K562 (cell line): ENCODE results near the gene GALNT16. TPM values are rescaled to one million over a fixed set of nuclear protein-coding genes. Genes with fewer than 3 reads are reported as not detected.

Experiments
- FOS ChIP-seq: IDR thresholded peaks from 3 replicates; pipeline ENCODE4 v1.6.1; 2011; ENCODE audit not compliant: insufficient read length; ENCODE audit errors: extremely low read depth
- FOXJ2 ChIP-seq: fragments of 200-800 bp; sonication (Bioruptor generic); IDR thresholded peaks from 2 replicates; pipeline ENCODE4 v1.6.1; 2016; ENCODE audit warnings: missing genetic modification characterization, missing compliant biosample characterization
- GABPB1 ChIP-seq: sonication (generic); formaldehyde crosslinking; IDR thresholded peaks from 2 replicates; pipeline ENCODE4 v1.8.0; 2022; ENCODE audit warnings: mild to moderate bottlenecking, missing genetic modification reagents
- ILF3 ChIP-seq: fragments of 450-650 bp; IDR thresholded peaks from 2 replicates; pipeline ENCODE4 v1.6.1; 2018; ENCODE audit warnings: antibody characterized with exemption, mild to moderate bottlenecking, moderate library complexity, borderline replicate concordance
- KLF1 ChIP-seq: fragments of 450-650 bp; IDR thresholded peaks from 2 replicates; pipeline ENCODE4 v1.6.1; 2016; ENCODE audit warnings: missing genetic modification characterization, missing compliant biosample characterization
- NFIC ChIP-seq: fragments of 450-650 bp; IDR thresholded peaks from 2 replicates; pipeline ENCODE4 v1.6.1; 2017; ENCODE audit warnings: mild to moderate bottlenecking, inconsistent platforms
- NR2F6 ChIP-seq: fragments of 450-650 bp; formaldehyde crosslinking; IDR thresholded peaks from 2 replicates; pipeline ENCODE4 v1.4.0; 2020; ENCODE audit warnings: mild to moderate bottlenecking
- NR3C1 ChIP-seq: sonication (generic); formaldehyde crosslinking; IDR thresholded peaks from 2 replicates; pipeline ENCODE4 v1.8.1; 2022; ENCODE audit warnings: missing genetic modification reagents
- POLR3A ChIP-seq: IDR thresholded peaks from 2 replicates; pipeline ENCODE4 v1.6.1; 2011; ENCODE audit warnings: borderline replicate concordance, mild to moderate bottlenecking, moderate library complexity; ENCODE audit not compliant: insufficient read length, insufficient read depth; ENCODE audit errors: extremely low read depth
- PRPF4 ChIP-seq: fragments of 200-400 bp; formaldehyde crosslinking; IDR thresholded peaks from one replicate; pipeline ENCODE4 v1.6.1; 2017; ENCODE audit warnings: low read length, low read depth, mild to moderate bottlenecking; ENCODE audit not compliant: insufficient read depth, poor library complexity, severe bottlenecking
- SMAD4 ChIP-seq: fragments of 250-450 bp; sonication (Bioruptor Pico); conservative IDR thresholded peaks from 2 replicates; pipeline ENCODE4 v1.8.0; 2021; ENCODE audit warnings: inconsistent platforms, mild to moderate bottlenecking, moderate library complexity
- TCF7L2 ChIP-seq: fragments of 150-350 bp; IDR thresholded peaks from 2 replicates; pipeline ENCODE4 v1.6.1; 2016; ENCODE audit warnings: low read depth, mild to moderate bottlenecking, low read length, moderate library complexity
- ZFP91 ChIP-seq: sonication (generic); formaldehyde crosslinking; IDR thresholded peaks from 2 replicates; pipeline ENCODE4 v1.8.0; 2022; ENCODE audit warnings: mild to moderate bottlenecking, missing genetic modification reagents
- ZNF512 ChIP-seq: IDR thresholded peaks from 2 replicates; pipeline ENCODE4 v1.6.1; 2016; ENCODE audit warnings: missing genetic modification characterization, missing compliant biosample characterization
- polyA plus RNA-seq, 8 experiments: library from polyadenylated mRNA; depleted of rRNA in 4 of 8; stranded (reverse) in 5 of 8; unstranded in 3 of 8; fragments of >200 nt; fragmentation: Nextera tagmentation in 2 of 8; fragmentation: Illumina TruSeq in 1 of 8; extraction: Ambion mirVana in 2 of 8; extraction: Trizol in 1 of 8; gene quantifications; 2 replicates each; pipeline versions ENCODE4 v1.2.1 to v1.2.3, GENCODE V29; 2011 to 2014; ENCODE audit warnings: inconsistent platforms in 1 of 8, missing spikeins in 1 of 8
- total RNA-seq, 7 experiments: library from RNA; depleted of rRNA in 6 of 7; stranded (reverse); fragments of >200 nt in 6 of 7; fragmentation: Illumina TruSeq in 2 of 7; extraction: Trizol in 2 of 7; gene quantifications; 2 replicates each; pipeline versions ENCODE4 v1.2.1 to v1.2.3, GENCODE V29; 2011 to 2021; ENCODE audit warnings: low replicate concordance in 1 of 7
- TF ChIP-seq, protein P1 (sequence below): fragments of 250-450 bp; sonication (Bioruptor Pico); IDR thresholded peaks from 2 replicates; pipeline ENCODE4 v1.8.0; 2022; ENCODE audit warnings: inconsistent platforms
- TF ChIP-seq, protein P2 (sequence below): fragments of 250-450 bp; sonication (Bioruptor Pico); IDR thresholded peaks from 2 replicates; pipeline ENCODE4 v1.4.0; 2020; ENCODE audit warnings: mild to moderate bottlenecking, moderate library complexity
- TF ChIP-seq, protein P3 (sequence below): sonication (generic); formaldehyde crosslinking; IDR thresholded peaks from 2 replicates; pipeline ENCODE4 v1.8.0; 2022; ENCODE audit warnings: mild to moderate bottlenecking, missing genetic modification reagents

GALNT16 gene
- total and polyA plus RNA-seq, 9 of the 15 experiments (the other 6 are each of a cell fraction or from before 2014, with no cell fraction given) = not detected

DNA sequence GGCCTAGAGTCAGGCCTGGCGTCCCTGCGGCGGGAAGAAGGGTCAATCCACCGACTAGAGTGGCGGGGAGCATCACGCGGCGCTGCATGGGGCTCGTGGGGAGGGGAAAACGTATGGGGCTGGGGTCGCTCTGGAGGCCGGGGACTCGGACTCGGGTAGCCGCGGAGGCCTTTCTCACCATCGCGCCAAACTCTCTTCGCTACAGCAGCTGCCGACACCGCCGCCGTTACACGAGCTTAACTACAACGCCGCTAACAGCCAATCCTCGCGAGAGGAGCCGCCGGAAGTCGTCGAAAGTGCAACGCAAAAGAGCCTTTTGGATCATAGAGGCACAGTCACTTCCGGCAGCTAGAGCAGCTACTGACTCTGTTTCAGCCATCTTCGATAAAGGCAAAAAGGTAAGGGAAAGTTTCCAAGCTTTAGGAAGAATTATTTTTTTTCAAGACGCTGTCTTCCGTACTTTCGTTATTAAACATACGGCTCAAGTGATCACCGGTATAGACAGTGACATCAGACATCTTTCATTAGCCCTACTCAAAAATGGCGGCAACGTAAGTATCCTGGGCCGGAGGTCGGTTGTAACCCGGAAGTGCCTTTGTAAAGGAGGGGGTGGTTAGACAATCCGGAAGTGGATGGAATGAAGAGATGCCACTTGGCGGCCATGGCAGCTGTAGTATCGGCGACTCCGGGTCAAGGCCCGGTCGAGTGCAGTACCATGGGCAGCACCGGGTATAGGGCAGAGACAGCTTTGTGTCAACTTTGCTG is 138.3 kb downstream of the GALNT16 start, which contains the start of the genes ERH and SLC39A9 (continued):
- TF ChIP-seq, protein P1, sequence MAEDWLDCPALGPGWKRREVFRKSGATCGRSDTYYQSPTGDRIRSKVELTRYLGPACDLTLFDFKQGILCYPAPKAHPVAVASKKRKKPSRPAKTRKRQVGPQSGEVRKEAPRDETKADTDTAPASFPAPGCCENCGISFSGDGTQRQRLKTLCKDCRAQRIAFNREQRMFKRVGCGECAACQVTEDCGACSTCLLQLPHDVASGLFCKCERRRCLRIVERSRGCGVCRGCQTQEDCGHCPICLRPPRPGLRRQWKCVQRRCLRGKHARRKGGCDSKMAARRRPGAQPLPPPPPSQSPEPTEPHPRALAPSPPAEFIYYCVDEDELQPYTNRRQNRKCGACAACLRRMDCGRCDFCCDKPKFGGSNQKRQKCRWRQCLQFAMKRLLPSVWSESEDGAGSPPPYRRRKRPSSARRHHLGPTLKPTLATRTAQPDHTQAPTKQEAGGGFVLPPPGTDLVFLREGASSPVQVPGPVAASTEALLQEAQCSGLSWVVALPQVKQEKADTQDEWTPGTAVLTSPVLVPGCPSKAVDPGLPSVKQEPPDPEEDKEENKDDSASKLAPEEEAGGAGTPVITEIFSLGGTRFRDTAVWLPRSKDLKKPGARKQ (CRISPR knock-in tag) = no peak
- TF ChIP-seq KLF1 (tag) (no peak), TCF7L2 (no peak), POLR3A (no peak), ILF3 (no peak), NFIC (no peak), GABPB1 (CRISPR knock-in tag) (peak; percentile 97), FOS (no peak), NR2F6 (CRISPR knock-in tag) (no peak), PRPF4 (no peak), FOXJ2 (tag) (no peak), ZFP91 (CRISPR knock-in tag) (no peak), SMAD4 (CRISPR knock-in tag) (no peak; the same call in 1 of the 2 replicates), ZNF512 (tag) (no peak), NR3C1 (0 out of 2 replicates have a peak, but pooled peaks have one; percentile 8)
- TF ChIP-seq, protein P2, sequence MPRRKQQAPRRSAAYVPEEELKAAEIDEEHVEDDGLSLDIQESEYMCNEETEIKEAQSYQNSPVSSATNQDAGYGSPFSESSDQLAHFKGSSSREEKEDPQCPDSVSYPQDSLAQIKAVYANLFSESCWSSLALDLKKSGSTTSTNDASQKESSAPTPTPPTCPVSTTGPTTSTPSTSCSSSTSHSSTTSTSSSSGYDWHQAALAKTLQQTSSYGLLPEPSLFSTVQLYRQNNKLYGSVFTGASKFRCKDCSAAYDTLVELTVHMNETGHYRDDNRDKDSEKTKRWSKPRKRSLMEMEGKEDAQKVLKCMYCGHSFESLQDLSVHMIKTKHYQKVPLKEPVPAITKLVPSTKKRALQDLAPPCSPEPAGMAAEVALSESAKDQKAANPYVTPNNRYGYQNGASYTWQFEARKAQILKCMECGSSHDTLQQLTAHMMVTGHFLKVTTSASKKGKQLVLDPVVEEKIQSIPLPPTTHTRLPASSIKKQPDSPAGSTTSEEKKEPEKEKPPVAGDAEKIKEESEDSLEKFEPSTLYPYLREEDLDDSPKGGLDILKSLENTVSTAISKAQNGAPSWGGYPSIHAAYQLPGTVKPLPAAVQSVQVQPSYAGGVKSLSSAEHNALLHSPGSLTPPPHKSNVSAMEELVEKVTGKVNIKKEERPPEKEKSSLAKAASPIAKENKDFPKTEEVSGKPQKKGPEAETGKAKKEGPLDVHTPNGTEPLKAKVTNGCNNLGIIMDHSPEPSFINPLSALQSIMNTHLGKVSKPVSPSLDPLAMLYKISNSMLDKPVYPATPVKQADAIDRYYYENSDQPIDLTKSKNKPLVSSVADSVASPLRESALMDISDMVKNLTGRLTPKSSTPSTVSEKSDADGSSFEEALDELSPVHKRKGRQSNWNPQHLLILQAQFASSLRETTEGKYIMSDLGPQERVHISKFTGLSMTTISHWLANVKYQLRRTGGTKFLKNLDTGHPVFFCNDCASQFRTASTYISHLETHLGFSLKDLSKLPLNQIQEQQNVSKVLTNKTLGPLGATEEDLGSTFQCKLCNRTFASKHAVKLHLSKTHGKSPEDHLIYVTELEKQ (CRISPR knock-in tag) = no peak
- TF ChIP-seq, protein P3, sequence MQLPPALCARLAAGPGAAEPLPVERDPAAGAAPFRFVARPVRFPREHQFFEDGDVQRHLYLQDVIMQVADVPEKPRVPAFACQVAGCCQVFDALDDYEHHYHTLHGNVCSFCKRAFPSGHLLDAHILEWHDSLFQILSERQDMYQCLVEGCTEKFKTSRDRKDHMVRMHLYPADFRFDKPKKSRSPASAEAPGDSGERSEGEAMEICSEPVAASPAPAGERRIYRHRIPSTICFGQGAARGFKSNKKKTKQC = no peak
